ENCODE results near the gene REPIN1. TPM values are rescaled to one million over a fixed set of nuclear protein-coding genes. Genes with fewer than 3 reads are reported as not detected.

REPIN1 gene
- total RNA-seq, 1 experiment from 2014 or later = 106 TPM

GRCh38 chr7:150363370-150363769 is 5.3 kb upstream of the REPIN1 start:
- no peaks in the 10 kb centered on the region for H3K9me2 ChIP-seq (ENCODE audit: insufficient read depth)
- TF ChIP-seq TCF7L2 (IDR thresholded peaks at IDR 0.05; ENCODE audit: borderline replicate concordance, extremely low read depth, insufficient read depth, insufficient read length) (no peak), FOSL1 (IDR thresholded peaks at IDR 0.05; ENCODE audit: low read depth) (no peak), ZNF274 (IDR thresholded peaks at IDR 0.05; ENCODE audit: low read depth, low read length) (no peak), JUND (IDR thresholded peaks at IDR 0.05) (no peak), SIN3A (IDR thresholded peaks at IDR 0.05; ENCODE audit: low read depth) (no peak), POLR2AphosphoS5 (IDR thresholded peaks at IDR 0.05; ENCODE audit: low read depth, low read length) (no peak), EGR1 (IDR thresholded peaks at IDR 0.05; ENCODE audit: low read depth) (no peak), ZFX (IDR thresholded peaks at IDR 0.05) (no peak), CBX3 (IDR thresholded peaks at IDR 0.05; ENCODE audit: low read depth) (no peak), ATF3 (IDR thresholded peaks at IDR 0.05) (no peak), ZBTB33 (IDR thresholded peaks at IDR 0.05; ENCODE audit: extremely low read depth, insufficient replicate concordance, low read length) (no peak), CEBPB (IDR thresholded peaks at IDR 0.05; ENCODE audit: low read depth) (no peak), ELF1 (IDR thresholded peaks at IDR 0.05; ENCODE audit: borderline replicate concordance, low read depth) (no peak)
- H3K9ac ChIP-seq (ENCODE audit: low read length) = no peak overlapping the region
- POLR2A ChIA-PET = no interaction called here
- ATAC-seq = no peak
- H3K4me1 ChIP-seq (ENCODE audit: control insufficient read depth in 1 of 2, insufficient read depth in 2 of 2, low read length in 2 of 2) = peaks cover 8 to 13% of the 10 kb centered on the region in 2 experiments
- no peaks in the 10 kb centered on the region for H3K9me3 ChIP-seq (ENCODE audit: control insufficient read depth in 1 of 2, insufficient read depth in 1 of 2, low read depth in 1 of 2, low read length in 2 of 2)
- H4K20me1 ChIP-seq (ENCODE audit: insufficient read depth) = no peaks in the 10 kb centered on the region
- CTCF ChIA-PET = no interaction called here
- no peaks in the 10 kb centered on the region for H3K27me3 ChIP-seq (ENCODE audit: insufficient read depth, low read length)
- H2AFZ ChIP-seq (ENCODE audit: low read depth, low read length, poor library complexity, severe bottlenecking) = no peak overlapping the region
- intact Hi-C loops (cut with micrococcal nuclease) = loop anchor here (10.0 kb wide), 1 partner anchor 59 kb away; no protein-coding TSS in a partner anchor
- no peak overlapping the region for H3K4me2 ChIP-seq (ENCODE audit: low read length)
- DNase-seq (ENCODE audit: low read depth, low spot score) = no peak
- no peak overlapping the region for H3K27ac ChIP-seq (ENCODE audit: low read depth, low read length)
- RAD21 ChIA-PET (ENCODE audit: low non-redundant PET in 1 of 2, low total read pairs in 2 of 2, uncharacterized antibody in 2 of 2, unreplicated experiment in 2 of 2) = no interaction called here
- H3K36me3 ChIP-seq (ENCODE audit: control insufficient read depth in 1 of 2, insufficient read depth in 2 of 2, low read length in 2 of 2) = no peaks in the 10 kb centered on the region
- no TSS peak for BruUV-seq (replicated peaks)
- H3K4me3 ChIP-seq (replicated peaks in 1 of 2; ENCODE audit: low read depth in 1 of 2, low read length in 2 of 2) = no peak overlapping the region
- no peaks in the 10 kb centered on the region for H3K79me2 ChIP-seq (ENCODE audit: insufficient read depth, low read length)
